ENCODE data around the gene ZSCAN10. TPM values are rescaled to one million over a fixed set of nuclear protein-coding genes. Genes with fewer than 3 reads are reported as not detected.

Gene ZSCAN10
- total RNA-seq = 1 to 10 TPM in 1 of 4 donors, not detected in 3; 1.7 TPM

- Histone ChIP-seq H3K4me1 (peaks cover 0 to 21% (median 4%) of the 10 kb centered on the region in 3 donors), H3K27ac (peak within 1 kb of the TSS in 1 of 4 donors; percentile 23), H3K9me3 (no peaks in the 10 kb centered on the region), H3K27me3 (peaks cover 85% of the 10 kb centered on the region), H3K4me3 (peak within 1 kb of the TSS in 1 of 2 donors; percentile 28), H3K36me3 (no peaks in the 10 kb centered on the region)
- WGBS, 2 donors (ENCODE audit: low coverage in 1 of 2) = 32 to 37% methylated on average over 5 to 7 of the region's 21 CpGs
- TF ChIP-seq, protein P1, sequence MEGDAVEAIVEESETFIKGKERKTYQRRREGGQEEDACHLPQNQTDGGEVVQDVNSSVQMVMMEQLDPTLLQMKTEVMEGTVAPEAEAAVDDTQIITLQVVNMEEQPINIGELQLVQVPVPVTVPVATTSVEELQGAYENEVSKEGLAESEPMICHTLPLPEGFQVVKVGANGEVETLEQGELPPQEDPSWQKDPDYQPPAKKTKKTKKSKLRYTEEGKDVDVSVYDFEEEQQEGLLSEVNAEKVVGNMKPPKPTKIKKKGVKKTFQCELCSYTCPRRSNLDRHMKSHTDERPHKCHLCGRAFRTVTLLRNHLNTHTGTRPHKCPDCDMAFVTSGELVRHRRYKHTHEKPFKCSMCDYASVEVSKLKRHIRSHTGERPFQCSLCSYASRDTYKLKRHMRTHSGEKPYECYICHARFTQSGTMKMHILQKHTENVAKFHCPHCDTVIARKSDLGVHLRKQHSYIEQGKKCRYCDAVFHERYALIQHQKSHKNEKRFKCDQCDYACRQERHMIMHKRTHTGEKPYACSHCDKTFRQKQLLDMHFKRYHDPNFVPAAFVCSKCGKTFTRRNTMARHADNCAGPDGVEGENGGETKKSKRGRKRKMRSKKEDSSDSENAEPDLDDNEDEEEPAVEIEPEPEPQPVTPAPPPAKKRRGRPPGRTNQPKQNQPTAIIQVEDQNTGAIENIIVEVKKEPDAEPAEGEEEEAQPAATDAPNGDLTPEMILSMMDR (IDR thresholded peaks at IDR 0.05) = no peak
- no peak for TF ChIP-seq EP300 (IDR thresholded peaks at IDR 0.05)
- no peak for TF ChIP-seq POLR2A (IDR thresholded peaks at IDR 0.05)
- TF ChIP-seq POLR2AphosphoS5 (IDR thresholded peaks at IDR 0.05) = no peak
- no peak for ATAC-seq
Measured at GRCh38 chr16:3098459-3099394, at the start of gene ZSCAN10. Gene ZSCAN10 (minus strand): TSS chr16:3099294. CDS start chr16:3092937, 6,357 bp downstream.

GRCh38 chr16:3148256-3149192 is 49.4 kb upstream of the ZSCAN10 start:
- no peaks in the 10 kb centered on the region for H3K27me3 ChIP-seq
- WGBS, 2 donors (ENCODE audit: low coverage in 1 of 2) = 93 to 95% methylated on average over 3 to 4 of the region's 13 CpGs
- H3K9me3 ChIP-seq = no peaks in the 10 kb centered on the region
- no peaks in the 10 kb centered on the region for H3K36me3 ChIP-seq
- ATAC-seq = no peak
- no peak overlapping the region for H3K4me3 ChIP-seq
- peak overlapping the region in 1 of 4 donors; percentile 82 for H3K27ac ChIP-seq
- TF ChIP-seq POLR2A (IDR thresholded peaks at IDR 0.05) = no peak
- H3K4me1 ChIP-seq = peaks cover 0 to 36% (median 3%) of the 10 kb centered on the region in 3 donors

DNA sequence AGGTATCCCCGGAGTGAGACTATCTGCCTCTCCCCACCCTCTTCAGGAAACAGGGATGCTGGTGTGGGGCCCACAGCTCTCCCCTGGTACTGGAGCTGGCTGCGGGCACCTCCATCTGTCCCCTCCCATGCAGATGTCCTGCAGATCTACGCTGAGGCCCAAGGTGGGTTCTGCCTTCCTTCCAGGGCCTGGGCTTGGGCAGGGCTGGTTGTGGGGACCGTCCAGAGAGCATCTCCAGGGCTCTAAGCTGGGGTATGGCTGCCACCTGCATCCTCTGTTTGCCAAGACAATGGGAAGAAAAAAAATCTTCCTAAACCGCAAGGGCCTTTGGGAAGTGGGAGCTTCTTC is 48.6 kb upstream of the ZSCAN10 start:
- Histone ChIP-seq H3K27ac (no peak overlapping the region), H3K4me3 (no peak overlapping the region), H3K36me3 (peaks cover 0 to 4% of the 10 kb centered on the region in 2 donors), H3K27me3 (no peaks in the 10 kb centered on the region), H3K4me1 (peaks cover 0 to 34% (median 3%) of the 10 kb centered on the region in 3 donors), H3K9me3 (no peaks in the 10 kb centered on the region)
- no peak for TF ChIP-seq POLR2AphosphoS5 (IDR thresholded peaks at IDR 0.05)
- TF ChIP-seq EP300 (IDR thresholded peaks at IDR 0.05) = no peak
- TF ChIP-seq, protein P1 (IDR thresholded peaks at IDR 0.05) = no peak
- TF ChIP-seq POLR2A (IDR thresholded peaks at IDR 0.05) = no peak
- WGBS, 2 donors (ENCODE audit: low coverage in 1 of 2) = no CpG with 5 or more reads among the region's 5 CpGs
- ATAC-seq = no peak

GRCh38 chr16:3147046-3147756 is 48.1 kb upstream of the ZSCAN10 start:
- H3K9me3 ChIP-seq = no peaks in the 10 kb centered on the region
- H3K27ac ChIP-seq = no peak overlapping the region
- H3K36me3 ChIP-seq = peaks cover 0 to 10% of the 10 kb centered on the region in 2 donors
- H3K4me3 ChIP-seq = no peak overlapping the region
- whole genome bisulfite sequencing, 2 donors (ENCODE audit: low coverage in 1 of 2) = 83 to 89% methylated on average over 2 to 3 of the region's 16 CpGs
- TF ChIP-seq EP300 (IDR thresholded peaks at IDR 0.05) (no peak), POLR2A (IDR thresholded peaks at IDR 0.05) (no peak), POLR2AphosphoS5 (IDR thresholded peaks at IDR 0.05) (no peak)
- TF ChIP-seq, protein P1 (IDR thresholded peaks at IDR 0.05) = no peak
- ATAC-seq = no peak
- H3K27me3 ChIP-seq = no peaks in the 10 kb centered on the region
- peaks cover 0 to 29% (median 3%) of the 10 kb centered on the region in 3 donors for H3K4me1 ChIP-seq

Measured in gastroesophageal sphincter (tissue), 4 donors.